ENCODE measurements around the gene CCNK. TPM values are rescaled to one million over a fixed set of nuclear protein-coding genes. Genes with fewer than 3 reads are reported as not detected.

Gene CCNK
- total and polyA plus RNA-seq, 10 of the 15 experiments (the other 5 are each of a cell fraction or from before 2014, with no cell fraction given): 10.8 to 88.0 (median 22.5) TPM

DNA sequence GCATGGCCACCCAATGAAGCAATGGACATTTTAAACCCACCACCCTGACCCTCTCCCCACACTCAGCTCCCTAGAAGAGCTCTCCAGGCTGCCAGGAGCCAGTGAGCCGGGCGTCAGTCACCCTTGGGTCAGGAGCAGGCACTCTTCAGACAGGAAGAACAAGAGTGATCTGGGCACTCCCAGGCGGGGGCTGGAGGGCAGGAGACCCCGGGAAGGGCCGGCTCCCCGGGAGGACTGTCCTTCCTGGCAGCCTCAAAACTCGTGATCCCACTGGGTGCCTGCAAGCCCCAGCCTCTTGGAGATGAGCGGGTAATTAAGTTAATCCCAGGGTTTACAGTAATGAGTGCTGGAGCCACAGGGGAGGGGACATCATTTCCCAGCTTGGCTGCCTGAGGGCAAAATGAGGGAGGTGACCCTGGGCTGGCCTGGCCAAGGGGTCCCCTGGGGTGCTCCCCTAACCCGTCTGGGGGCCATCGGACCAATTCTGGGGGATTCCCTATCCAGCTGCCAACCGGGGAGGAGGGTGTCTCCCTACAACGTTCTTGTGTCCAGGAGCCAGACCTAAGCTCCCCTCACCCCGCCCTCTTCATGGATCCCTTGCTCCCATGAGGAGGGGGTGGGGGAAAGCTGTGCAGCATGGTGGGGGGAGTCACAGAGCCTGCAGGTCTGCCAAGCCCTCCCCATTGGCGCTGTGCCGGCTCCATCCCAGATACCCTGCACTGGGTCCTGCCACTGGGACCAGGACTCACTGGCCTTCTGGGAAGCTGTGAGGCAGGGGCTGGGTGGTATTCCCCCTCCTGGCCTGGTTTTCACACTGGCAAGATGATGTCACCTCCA is 59.2 kb downstream of the CCNK start:
- Histone ChIP-seq H3K4me3 (no peak overlapping the region), H3K4me1 (ENCODE audit: control insufficient read depth, insufficient read depth, low read length) (no peaks in the 10 kb centered on the region), H3K36me3 (ENCODE audit: control insufficient read depth in 2 of 2, insufficient read depth in 2 of 2, low read length in 1 of 2) (no peaks in the 10 kb centered on the region), H3K27me3 (replicated peaks in 1 of 2; ENCODE audit: control insufficient read depth in 2 of 2, insufficient read depth in 2 of 2, low read length in 1 of 2) (no peaks in the 10 kb centered on the region), H3K79me2 (ENCODE audit: control insufficient read depth, insufficient read depth, low read length) (no peaks in the 10 kb centered on the region), H4K20me1 (ENCODE audit: control insufficient read depth, insufficient read depth) (no peaks in the 10 kb centered on the region), H3K9me3 (replicated peaks; ENCODE audit: control insufficient read depth, insufficient read depth, low read length) (no peaks in the 10 kb centered on the region), H3K27ac (ENCODE audit: control insufficient read depth, insufficient read depth) (no peak overlapping the region), H3K4me2 (ENCODE audit: control insufficient read depth, insufficient read depth) (no peak overlapping the region), H2AFZ (ENCODE audit: control insufficient read depth, low read depth, low read length) (no peak overlapping the region), H3K9ac (ENCODE audit: control insufficient read depth, insufficient read depth, low read length) (no peak overlapping the region)
- ChIA-PET POLR2A (interaction anchor here (1.3 kb wide), 1 partner anchor 65 kb away, joined by 3 read pairs; no protein-coding TSS in a partner anchor), RAD21 (ENCODE audit: unreplicated experiment) (interaction anchor here (1.0 to 1.2 kb wide), 2 partner anchors 65 to 88 kb away, joined by 3 read pairs; no protein-coding TSS in a partner anchor), SMC1A (ENCODE audit: uncharacterized antibody, unreplicated experiment) (no interaction called here), CTCF (no interaction called here)
- in situ Hi-C loops (cut with MboI) (no loop called here), intact Hi-C loops (cut with micrococcal nuclease; ENCODE audit: unreplicated experiment) (no loop called here)
- BruUV-seq (replicated peaks): no TSS peak
- ATAC-seq: no peak
- DNase-seq (ENCODE audit: low read depth, low spot score): no peak
- 32% methylated on average over 15 of the region's 15 CpGs for WGBS (ENCODE audit: insufficient coverage, insufficient replicate concordance, low lambda C conversion rate, missing lambda C conversion rate)
- FAIRE-seq: no peak
- TF ChIP-seq, protein P1, sequence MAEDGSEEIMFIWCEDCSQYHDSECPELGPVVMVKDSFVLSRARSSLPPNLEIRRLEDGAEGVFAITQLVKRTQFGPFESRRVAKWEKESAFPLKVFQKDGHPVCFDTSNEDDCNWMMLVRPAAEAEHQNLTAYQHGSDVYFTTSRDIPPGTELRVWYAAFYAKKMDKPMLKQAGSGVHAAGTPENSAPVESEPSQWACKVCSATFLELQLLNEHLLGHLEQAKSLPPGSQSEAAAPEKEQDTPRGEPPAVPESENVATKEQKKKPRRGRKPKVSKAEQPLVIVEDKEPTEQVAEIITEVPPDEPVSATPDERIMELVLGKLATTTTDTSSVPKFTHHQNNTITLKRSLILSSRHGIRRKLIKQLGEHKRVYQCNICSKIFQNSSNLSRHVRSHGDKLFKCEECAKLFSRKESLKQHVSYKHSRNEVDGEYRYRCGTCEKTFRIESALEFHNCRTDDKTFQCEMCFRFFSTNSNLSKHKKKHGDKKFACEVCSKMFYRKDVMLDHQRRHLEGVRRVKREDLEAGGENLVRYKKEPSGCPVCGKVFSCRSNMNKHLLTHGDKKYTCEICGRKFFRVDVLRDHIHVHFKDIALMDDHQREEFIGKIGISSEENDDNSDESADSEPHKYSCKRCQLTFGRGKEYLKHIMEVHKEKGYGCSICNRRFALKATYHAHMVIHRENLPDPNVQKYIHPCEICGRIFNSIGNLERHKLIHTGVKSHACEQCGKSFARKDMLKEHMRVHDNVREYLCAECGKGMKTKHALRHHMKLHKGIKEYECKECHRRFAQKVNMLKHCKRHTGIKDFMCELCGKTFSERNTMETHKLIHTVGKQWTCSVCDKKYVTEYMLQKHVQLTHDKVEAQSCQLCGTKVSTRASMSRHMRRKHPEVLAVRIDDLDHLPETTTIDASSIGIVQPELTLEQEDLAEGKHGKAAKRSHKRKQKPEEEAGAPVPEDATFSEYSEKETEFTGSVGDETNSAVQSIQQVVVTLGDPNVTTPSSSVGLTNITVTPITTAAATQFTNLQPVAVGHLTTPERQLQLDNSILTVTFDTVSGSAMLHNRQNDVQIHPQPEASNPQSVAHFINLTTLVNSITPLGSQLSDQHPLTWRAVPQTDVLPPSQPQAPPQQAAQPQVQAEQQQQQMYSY (CRISPR knock-in tag; IDR thresholded peaks at IDR 0.05): no peak
- no peak for TF ChIP-seq EED (IDR thresholded peaks at IDR 0.05; ENCODE audit: low read depth)
- TF ChIP-seq, protein P2, sequence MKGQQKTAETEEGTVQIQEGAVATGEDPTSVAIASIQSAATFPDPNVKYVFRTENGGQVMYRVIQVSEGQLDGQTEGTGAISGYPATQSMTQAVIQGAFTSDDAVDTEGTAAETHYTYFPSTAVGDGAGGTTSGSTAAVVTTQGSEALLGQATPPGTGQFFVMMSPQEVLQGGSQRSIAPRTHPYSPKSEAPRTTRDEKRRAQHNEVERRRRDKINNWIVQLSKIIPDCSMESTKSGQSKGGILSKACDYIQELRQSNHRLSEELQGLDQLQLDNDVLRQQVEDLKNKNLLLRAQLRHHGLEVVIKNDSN (IDR thresholded peaks at IDR 0.05; ENCODE audit: borderline replicate concordance, extremely low read length, insufficient read depth, low read depth, low read length): no peak
- TF ChIP-seq BRCA1 (IDR thresholded peaks at IDR 0.05; ENCODE audit: low read depth, low read length): no peak
- no peak for TF ChIP-seq SPI1 (IDR thresholded peaks at IDR 0.05; ENCODE audit: borderline replicate concordance, insufficient read depth, low read depth, low read length)
- TF ChIP-seq KLF5 (IDR thresholded peaks at IDR 0.05; ENCODE audit: partially characterized antibody): no peak
- TF ChIP-seq RELA (IDR thresholded peaks at IDR 0.05; ENCODE audit: borderline replicate concordance, partially characterized antibody): no peak
- TF ChIP-seq SMARCA5 (IDR thresholded peaks at IDR 0.05): no peak
- no peak for TF ChIP-seq GATAD2B (conservative IDR thresholded peaks at IDR 0.05; ENCODE audit: low read depth)
- TF ChIP-seq ETV6 (conservative IDR thresholded peaks at IDR 0.05 in 1 of 2, IDR thresholded peaks at IDR 0.05 in 1 of 2; ENCODE audit: borderline replicate concordance in 1 of 2, low read depth in 1 of 2): no peak
- no peak for TF ChIP-seq NR2C1 (IDR thresholded peaks at IDR 0.05)
- no peak for TF ChIP-seq TAF1 (IDR thresholded peaks at IDR 0.05; ENCODE audit: borderline replicate concordance, low read depth, low read length)
- TF ChIP-seq, protein P3, sequence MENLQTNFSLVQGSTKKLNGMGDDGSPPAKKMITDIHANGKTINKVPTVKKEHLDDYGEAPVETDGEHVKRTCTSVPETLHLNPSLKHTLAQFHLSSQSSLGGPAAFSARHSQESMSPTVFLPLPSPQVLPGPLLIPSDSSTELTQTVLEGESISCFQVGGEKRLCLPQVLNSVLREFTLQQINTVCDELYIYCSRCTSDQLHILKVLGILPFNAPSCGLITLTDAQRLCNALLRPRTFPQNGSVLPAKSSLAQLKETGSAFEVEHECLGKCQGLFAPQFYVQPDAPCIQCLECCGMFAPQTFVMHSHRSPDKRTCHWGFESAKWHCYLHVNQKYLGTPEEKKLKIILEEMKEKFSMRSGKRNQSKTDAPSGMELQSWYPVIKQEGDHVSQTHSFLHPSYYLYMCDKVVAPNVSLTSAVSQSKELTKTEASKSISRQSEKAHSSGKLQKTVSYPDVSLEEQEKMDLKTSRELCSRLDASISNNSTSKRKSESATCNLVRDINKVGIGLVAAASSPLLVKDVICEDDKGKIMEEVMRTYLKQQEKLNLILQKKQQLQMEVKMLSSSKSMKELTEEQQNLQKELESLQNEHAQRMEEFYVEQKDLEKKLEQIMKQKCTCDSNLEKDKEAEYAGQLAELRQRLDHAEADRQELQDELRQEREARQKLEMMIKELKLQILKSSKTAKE (IDR thresholded peaks at IDR 0.05; ENCODE audit: low read depth, poor library complexity, severe bottlenecking): no peak

Measured in GM12878 (cell line).